ENCODE measurements around the gene CFL1.

CFL1 gene

GRCh38 chr11:65862941-65863888, 5.2 kb upstream of the CFL1 start:
- H3K9ac ChIP-seq (ENCODE audit: low read length in 5 of 5): no peak overlapping the region
- peaks cover 0 to 63% (median 61%) of the 10 kb centered on the region in 5 donors for H3K36me3 ChIP-seq (ENCODE audit: control insufficient read depth in 5 of 5, insufficient read depth in 5 of 5, low read length in 5 of 5)
- H3K27me3 ChIP-seq (ENCODE audit: control insufficient read depth in 5 of 5, insufficient read depth in 4 of 5, low read length in 5 of 5): no peaks in the 10 kb centered on the region
- H3K27ac ChIP-seq (ENCODE audit: low read depth, low read length): no peak overlapping the region
- no peak overlapping the region for H3K4me3 ChIP-seq (ENCODE audit: low read depth in 1 of 5, low read length in 5 of 5)
- peaks cover 9 to 51% (median 41%) of the 10 kb centered on the region in 5 donors for H3K4me1 ChIP-seq (ENCODE audit: control insufficient read depth in 5 of 5, insufficient read depth in 5 of 5, low read length in 5 of 5)
- H3K9me3 ChIP-seq (ENCODE audit: control insufficient read depth in 5 of 5, low read length in 5 of 5): no peaks in the 10 kb centered on the region

- H3K9ac ChIP-seq (ENCODE audit: low read length in 5 of 5): peak overlapping the region in 2 of 5 donors; percentile 11 to 35
- peaks cover 9 to 51% (median 41%) of the 10 kb centered on the region in 5 donors for H3K4me1 ChIP-seq (ENCODE audit: control insufficient read depth in 5 of 5, insufficient read depth in 5 of 5, low read length in 5 of 5)
- no peak overlapping the region for H3K27ac ChIP-seq (ENCODE audit: low read depth, low read length)
- no peaks in the 10 kb centered on the region for H3K27me3 ChIP-seq (ENCODE audit: control insufficient read depth in 5 of 5, insufficient read depth in 4 of 5, low read length in 5 of 5)
- peaks cover 0 to 56% (median 53%) of the 10 kb centered on the region in 5 donors for H3K36me3 ChIP-seq (ENCODE audit: control insufficient read depth in 5 of 5, insufficient read depth in 5 of 5, low read length in 5 of 5)
- no peak overlapping the region for H3K4me3 ChIP-seq (ENCODE audit: low read depth in 1 of 5, low read length in 5 of 5)
- H3K9me3 ChIP-seq (ENCODE audit: control insufficient read depth in 5 of 5, low read length in 5 of 5): no peaks in the 10 kb centered on the region
Observed at GRCh38 chr11:65862191-65862735, 4.3 kb upstream of the CFL1 start.

- H3K9me3 ChIP-seq (ENCODE audit: control insufficient read depth in 5 of 5, low read length in 5 of 5): no peaks in the 10 kb centered on the region
- H3K27ac ChIP-seq (ENCODE audit: low read depth, low read length): no peak overlapping the region
- peaks cover 9 to 55% (median 43%) of the 10 kb centered on the region in 5 donors for H3K4me1 ChIP-seq (ENCODE audit: control insufficient read depth in 5 of 5, insufficient read depth in 5 of 5, low read length in 5 of 5)
- peaks cover 0 to 50% (median 47%) of the 10 kb centered on the region in 5 donors for H3K36me3 ChIP-seq (ENCODE audit: control insufficient read depth in 5 of 5, insufficient read depth in 5 of 5, low read length in 5 of 5)
- H3K27me3 ChIP-seq (ENCODE audit: control insufficient read depth in 5 of 5, insufficient read depth in 4 of 5, low read length in 5 of 5): no peaks in the 10 kb centered on the region
- peak overlapping the region in 4 of 5 donors; percentile 80 to 95 (median 90) for H3K9ac ChIP-seq (ENCODE audit: low read length in 5 of 5)
- H3K4me3 ChIP-seq (ENCODE audit: low read depth in 1 of 5, low read length in 5 of 5): peak overlapping the region; percentile 81 to 97 (median 87)
Observed at GRCh38 chr11:65861533-65862183, 3.7 kb upstream of the CFL1 start.

GRCh38 chr11:65861165-65861505, 3.2 kb upstream of the CFL1 start:
- peak overlapping the region; percentile 81 to 97 (median 87) for H3K4me3 ChIP-seq (ENCODE audit: low read depth in 1 of 5, low read length in 5 of 5)
- H3K4me1 ChIP-seq (ENCODE audit: control insufficient read depth in 5 of 5, insufficient read depth in 5 of 5, low read length in 5 of 5): peaks cover 14 to 60% (median 48%) of the 10 kb centered on the region in 5 donors
- H3K27ac ChIP-seq (ENCODE audit: low read depth, low read length): peak overlapping the region; percentile 93
- no peaks in the 10 kb centered on the region for H3K27me3 ChIP-seq (ENCODE audit: control insufficient read depth in 5 of 5, insufficient read depth in 4 of 5, low read length in 5 of 5)
- H3K9ac ChIP-seq (ENCODE audit: low read length in 5 of 5): peak overlapping the region; percentile 48 to 95 (median 84)
- H3K36me3 ChIP-seq (ENCODE audit: control insufficient read depth in 5 of 5, insufficient read depth in 5 of 5, low read length in 5 of 5): peaks cover 0 to 46% (median 45%) of the 10 kb centered on the region in 5 donors
- no peaks in the 10 kb centered on the region for H3K9me3 ChIP-seq (ENCODE audit: control insufficient read depth in 5 of 5, low read length in 5 of 5)

- no peaks in the 10 kb centered on the region for H3K9me3 ChIP-seq (ENCODE audit: control insufficient read depth in 5 of 5, low read length in 5 of 5)
- peak within 1 kb of the TSS; percentile 93 for H3K27ac ChIP-seq (ENCODE audit: low read depth, low read length)
- H3K4me1 ChIP-seq (ENCODE audit: control insufficient read depth in 5 of 5, insufficient read depth in 5 of 5, low read length in 5 of 5): peaks cover 17 to 66% (median 55%) of the 10 kb centered on the region in 5 donors
- H3K27me3 ChIP-seq (ENCODE audit: control insufficient read depth in 5 of 5, insufficient read depth in 4 of 5, low read length in 5 of 5): no peaks in the 10 kb centered on the region
- peaks cover 0 to 46% (median 45%) of the 10 kb centered on the region in 5 donors for H3K36me3 ChIP-seq (ENCODE audit: control insufficient read depth in 5 of 5, insufficient read depth in 5 of 5, low read length in 5 of 5)
- peak within 1 kb of the TSS; percentile 77 to 95 (median 84) for H3K9ac ChIP-seq (ENCODE audit: low read length in 5 of 5)
- peak within 1 kb of the TSS; percentile 83 to 97 (median 96) for H3K4me3 ChIP-seq (ENCODE audit: low read depth in 1 of 5, low read length in 5 of 5)
Observed at GRCh38 chr11:65860278-65861164, 2.5 kb upstream of the CFL1 start, which contains the start of gene MUS81. TSS of gene MUS81 (plus strand) at chr11:65860433. CDS start at chr11:65860754, 321 bp downstream.

- Histone ChIP-seq H3K27ac (ENCODE audit: low read depth, low read length) (peak overlapping the region; percentile 93), H3K27me3 (ENCODE audit: control insufficient read depth in 5 of 5, insufficient read depth in 4 of 5, low read length in 5 of 5) (no peaks in the 10 kb centered on the region), H3K9ac (ENCODE audit: low read length in 5 of 5) (peak overlapping the region; percentile 57 to 95 (median 84)), H3K4me1 (ENCODE audit: control insufficient read depth in 5 of 5, insufficient read depth in 5 of 5, low read length in 5 of 5) (peaks cover 17 to 70% (median 56%) of the 10 kb centered on the region in 5 donors), H3K9me3 (ENCODE audit: control insufficient read depth in 5 of 5, low read length in 5 of 5) (no peaks in the 10 kb centered on the region), H3K36me3 (ENCODE audit: control insufficient read depth in 5 of 5, insufficient read depth in 5 of 5, low read length in 5 of 5) (peaks cover 0 to 46% (median 45%) of the 10 kb centered on the region in 5 donors), H3K4me3 (ENCODE audit: low read depth in 1 of 5, low read length in 5 of 5) (peak overlapping the region; percentile 75 to 97 (median 83))
Observed at GRCh38 chr11:65859812-65860277, 1.9 kb upstream of the CFL1 start.

- Histone ChIP-seq H3K4me1 (ENCODE audit: control insufficient read depth in 5 of 5, insufficient read depth in 5 of 5, low read length in 5 of 5) (peaks cover 17 to 70% (median 56%) of the 10 kb centered on the region in 5 donors), H3K27ac (ENCODE audit: low read depth, low read length) (peak overlapping the region; percentile 93), H3K36me3 (ENCODE audit: control insufficient read depth in 5 of 5, insufficient read depth in 5 of 5, low read length in 5 of 5) (peaks cover 0 to 46% (median 45%) of the 10 kb centered on the region in 5 donors)
Observed at GRCh38 chr11:65859095-65859811, 1.3 kb upstream of the CFL1 start.

GRCh38 chr11:65858681-65859087, 704 bp upstream of the CFL1 start:
- Histone ChIP-seq H3K36me3 (ENCODE audit: control insufficient read depth in 5 of 5, insufficient read depth in 5 of 5, low read length in 5 of 5) (peaks cover 0 to 46% (median 45%) of the 10 kb centered on the region in 5 donors), H3K9me3 (ENCODE audit: control insufficient read depth in 5 of 5, low read length in 5 of 5) (no peaks in the 10 kb centered on the region), H3K9ac (ENCODE audit: low read length in 5 of 5) (peak overlapping the region in 4 of 5 donors; percentile 59 to 80 (median 66)), H3K4me3 (ENCODE audit: low read depth in 1 of 5, low read length in 5 of 5) (peak overlapping the region; percentile 57 to 97 (median 96)), H3K27me3 (ENCODE audit: control insufficient read depth in 5 of 5, insufficient read depth in 4 of 5, low read length in 5 of 5) (no peaks in the 10 kb centered on the region), H3K27ac (ENCODE audit: low read depth, low read length) (peak overlapping the region; percentile 93), H3K4me1 (ENCODE audit: control insufficient read depth in 5 of 5, insufficient read depth in 5 of 5, low read length in 5 of 5) (peaks cover 17 to 70% (median 56%) of the 10 kb centered on the region in 5 donors)

More at GRCh38 chr11:65859095-65859811, 1.3 kb upstream of the CFL1 start:
- Histone ChIP-seq H3K9me3 (ENCODE audit: control insufficient read depth in 5 of 5, low read length in 5 of 5) (no peaks in the 10 kb centered on the region), H3K4me3 (ENCODE audit: low read depth in 1 of 5, low read length in 5 of 5) (peak overlapping the region; percentile 75 to 97 (median 96)), H3K9ac (ENCODE audit: low read length in 5 of 5) (peak overlapping the region; percentile 57 to 95 (median 84)), H3K27me3 (ENCODE audit: control insufficient read depth in 5 of 5, insufficient read depth in 4 of 5, low read length in 5 of 5) (no peaks in the 10 kb centered on the region)
